SIG-M5 (cell line): ENCODE data around the gene NAP1L4.

ENCODE experiments used
- DNase-seq: peaks from one replicate; lab custom pipeline; 2025; lab: John Stamatoyannopoulos, UW

The NAP1L4 gene, protein sequence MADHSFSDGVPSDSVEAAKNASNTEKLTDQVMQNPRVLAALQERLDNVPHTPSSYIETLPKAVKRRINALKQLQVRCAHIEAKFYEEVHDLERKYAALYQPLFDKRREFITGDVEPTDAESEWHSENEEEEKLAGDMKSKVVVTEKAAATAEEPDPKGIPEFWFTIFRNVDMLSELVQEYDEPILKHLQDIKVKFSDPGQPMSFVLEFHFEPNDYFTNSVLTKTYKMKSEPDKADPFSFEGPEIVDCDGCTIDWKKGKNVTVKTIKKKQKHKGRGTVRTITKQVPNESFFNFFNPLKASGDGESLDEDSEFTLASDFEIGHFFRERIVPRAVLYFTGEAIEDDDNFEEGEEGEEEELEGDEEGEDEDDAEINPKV

DNA sequence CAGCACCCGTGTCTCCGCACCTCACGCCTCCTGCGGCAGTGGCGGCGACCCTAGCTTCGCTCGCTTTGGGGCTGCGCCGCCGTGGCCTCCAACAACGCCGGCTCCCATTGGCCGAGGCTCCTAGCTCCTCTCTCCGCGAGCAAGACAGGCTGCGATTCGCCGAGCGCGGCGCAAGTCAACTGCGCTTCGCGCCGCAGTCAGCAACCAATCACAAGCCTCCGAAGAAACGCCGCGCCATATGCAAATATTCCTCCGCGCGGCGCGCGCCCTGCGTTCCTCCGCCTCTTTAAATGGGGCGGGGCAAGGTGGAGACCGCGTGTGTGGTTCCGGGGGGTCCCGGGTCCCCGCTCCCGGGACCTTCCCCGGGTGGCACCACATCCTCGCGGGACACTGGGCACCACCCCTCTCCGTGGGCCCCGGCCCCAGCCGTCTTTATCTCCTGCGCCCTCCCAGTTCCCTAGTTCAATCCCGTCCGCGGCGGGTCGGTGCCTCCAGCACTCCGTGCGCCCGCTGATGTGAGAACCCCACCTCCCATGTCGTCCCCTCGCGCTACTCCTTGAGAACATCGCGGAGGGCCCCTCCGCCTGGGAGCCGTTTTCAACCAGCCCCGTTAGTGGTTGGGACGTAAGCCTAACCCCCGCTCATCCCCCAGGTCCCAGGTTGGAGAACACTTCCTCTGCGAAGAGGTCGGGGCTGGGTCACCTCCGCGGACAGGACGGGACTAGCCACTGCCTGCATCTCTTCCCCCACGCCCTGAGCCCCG, at the start of gene NAP1L4:
NAP1L4 (minus strand) TSS at position 96 of the 763 bp plus-strand sequence. CDS start 13,109 bp downstream, outside the sequence.
- DNase-seq = peak; percentile 61

DNA sequence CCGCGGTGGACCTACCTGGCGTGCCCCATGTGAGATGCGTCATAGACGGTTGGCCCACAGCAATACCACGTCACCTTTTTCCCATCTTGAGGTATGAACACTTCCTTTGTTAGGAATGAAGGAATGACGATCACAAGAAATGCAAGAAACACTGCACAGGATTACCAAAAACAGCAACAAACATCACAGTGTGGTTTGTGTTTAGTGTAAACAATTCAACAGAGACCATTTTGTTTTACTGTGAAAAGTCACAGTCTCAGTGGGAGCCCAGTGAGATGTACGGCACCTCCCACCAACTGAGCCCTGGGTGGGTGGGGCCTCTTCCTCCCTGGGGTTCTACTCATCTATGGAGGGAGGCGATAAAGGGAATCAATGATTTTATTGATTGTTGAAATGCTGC, 48.8 kb upstream of the NAP1L4 start:
- DNase-seq = no peak

DNA sequence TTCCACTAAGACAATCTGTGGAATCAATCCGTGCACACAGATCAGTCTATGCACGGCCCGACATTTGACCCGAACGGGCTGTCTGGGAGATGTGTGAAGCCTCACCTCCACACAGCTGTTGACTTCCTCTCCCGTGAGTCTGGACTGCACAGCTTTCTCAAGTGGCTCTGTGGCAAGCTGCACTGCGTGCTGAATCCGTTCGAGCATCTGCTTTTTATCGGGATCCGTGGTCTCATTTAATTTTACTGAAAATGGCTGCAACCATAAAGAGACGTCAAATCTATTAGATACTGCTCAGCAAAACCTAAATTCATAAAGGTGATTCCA, 45.8 kb upstream of the NAP1L4 start:
- DNase-seq = no peak

DNA sequence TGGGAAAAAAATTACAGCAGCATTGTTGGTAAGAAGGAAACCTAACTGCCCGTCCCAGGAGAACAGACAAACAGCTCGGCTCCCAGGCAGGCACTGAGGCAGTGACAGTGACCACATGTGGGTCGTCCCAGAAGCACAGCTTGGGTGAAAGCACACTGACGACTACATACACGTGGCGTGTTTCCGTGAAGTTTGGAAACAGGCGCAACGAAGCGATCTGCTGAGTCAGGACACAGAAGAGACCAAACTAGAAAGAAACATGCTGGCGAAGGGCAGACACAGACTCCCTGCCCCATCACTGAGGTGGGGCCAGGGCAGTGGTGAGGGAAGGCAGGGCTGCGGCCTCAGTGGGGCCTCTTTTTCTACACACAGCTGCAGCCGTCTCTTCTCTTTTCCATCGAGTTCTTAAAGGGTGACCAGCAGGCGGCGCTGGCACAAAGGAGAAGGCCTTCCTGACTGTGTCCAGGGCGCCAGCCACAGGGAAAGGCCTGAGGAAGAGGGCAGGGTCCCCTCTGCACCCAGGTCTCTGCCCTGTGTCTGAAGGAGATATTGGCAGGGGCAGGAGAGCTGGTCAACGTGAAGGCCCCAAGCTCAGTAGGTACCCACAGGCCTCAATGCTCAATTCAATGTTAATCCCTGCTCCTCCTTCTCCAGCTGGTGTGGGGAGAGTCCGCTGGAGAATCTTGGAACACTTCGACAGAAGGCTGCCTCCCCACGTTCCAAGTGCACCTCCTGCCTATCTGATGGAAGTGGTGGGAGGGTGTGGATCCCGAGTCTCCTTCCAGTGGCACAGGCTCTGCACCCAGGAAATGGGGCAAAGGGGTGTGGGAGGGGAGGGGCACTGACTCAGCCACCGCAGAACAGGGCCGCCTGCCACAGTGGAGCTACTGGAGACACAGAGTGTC, 45.2 kb upstream of the NAP1L4 start:
- no peak for DNase-seq

DNA sequence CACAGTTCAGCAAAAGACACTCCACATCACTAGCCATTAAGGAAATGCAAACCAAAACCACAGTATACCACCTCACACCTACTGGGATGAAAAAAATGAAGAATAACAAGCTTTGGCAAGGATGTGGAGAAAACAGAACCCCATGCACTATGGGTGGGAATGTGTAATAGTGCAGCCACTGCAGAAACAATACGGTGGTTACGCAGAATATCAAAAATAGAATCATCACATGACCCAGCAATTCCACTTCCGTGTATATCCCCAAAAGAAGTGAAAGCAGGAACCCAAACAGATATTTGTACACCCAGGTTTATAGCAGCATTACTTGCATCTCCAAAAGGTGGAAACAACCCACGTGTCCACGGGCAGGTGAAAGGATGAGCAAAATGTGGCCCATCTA, 44.3 kb upstream of the NAP1L4 start:
- no peak for DNase-seq

DNA sequence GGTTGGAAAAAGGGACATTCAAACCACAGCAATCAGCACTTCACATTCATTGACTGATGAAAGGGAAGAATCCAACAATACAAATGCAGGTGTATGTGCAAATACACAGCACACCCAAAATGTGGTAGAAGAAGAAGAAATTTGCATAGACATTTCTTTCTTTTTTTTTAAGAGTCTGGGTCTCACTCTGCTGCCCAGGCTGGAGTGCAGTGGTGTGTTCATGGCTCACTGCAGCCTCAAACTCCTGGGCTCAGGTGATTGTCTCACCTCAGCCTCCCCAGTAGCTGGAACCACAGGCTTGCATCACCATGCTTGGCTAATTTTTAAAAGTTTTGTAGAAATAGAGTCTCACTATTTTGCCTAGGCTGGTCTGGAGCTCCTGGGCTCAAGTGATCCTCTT, 43.2 kb upstream of the NAP1L4 start:
- no peak for DNase-seq

DNA sequence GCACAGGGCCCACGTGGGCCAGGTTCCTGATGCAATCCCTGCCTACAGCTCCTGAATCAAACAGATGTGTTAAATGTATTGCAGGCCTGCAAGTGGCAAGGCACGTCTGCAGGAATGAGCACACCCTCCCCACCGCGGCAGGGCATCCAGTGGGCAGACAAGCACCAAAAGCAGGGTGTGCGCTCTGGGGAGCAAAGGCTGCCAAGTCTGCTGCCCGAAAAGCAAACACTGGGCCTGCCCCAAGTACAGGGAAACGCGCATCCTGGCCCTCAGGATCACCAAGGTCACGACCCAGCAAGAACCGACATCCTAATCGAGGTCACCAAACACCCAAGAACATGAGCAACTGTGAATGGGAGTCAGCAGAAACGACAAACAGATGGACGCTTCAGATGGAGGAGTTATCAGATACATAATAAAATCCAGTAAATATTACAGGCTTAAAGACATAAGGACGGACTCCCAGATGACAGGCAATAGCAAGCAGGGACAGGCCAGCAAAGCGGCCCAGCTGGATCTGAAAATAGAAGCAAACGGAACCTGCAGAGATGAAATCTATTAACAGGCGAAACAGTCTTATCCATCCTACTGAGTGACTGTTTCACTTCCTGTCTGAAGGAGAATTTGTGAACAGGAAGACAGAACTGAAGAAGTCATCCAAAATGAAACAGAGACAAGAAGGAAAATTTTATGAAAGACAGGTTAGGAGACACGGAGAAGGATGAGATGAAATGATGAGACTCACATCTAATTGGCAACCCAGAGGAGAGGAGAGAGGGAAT, 38.4 kb upstream of the NAP1L4 start:
- DNase-seq = no peak

DNA sequence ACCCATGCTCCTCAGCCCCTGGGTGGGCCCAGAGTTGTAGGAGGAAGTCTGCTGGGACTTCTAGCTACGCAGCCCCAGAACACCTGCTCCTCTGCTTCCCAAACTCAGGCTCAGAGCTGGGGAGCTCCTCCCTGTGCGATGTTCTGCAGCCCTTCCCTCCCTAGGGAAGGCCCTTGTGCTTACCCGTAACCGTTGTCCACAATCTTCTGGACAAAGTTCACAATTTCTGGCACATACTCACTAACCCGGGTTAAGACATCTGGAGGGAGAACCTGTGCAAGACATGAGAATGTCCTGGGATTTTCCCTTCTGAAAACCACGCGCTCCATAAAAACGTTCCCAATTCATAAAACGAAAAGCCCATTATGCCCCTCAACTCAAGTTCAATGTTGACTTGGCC, 36.7 kb upstream of the NAP1L4 start:
- DNase-seq = no peak

DNA sequence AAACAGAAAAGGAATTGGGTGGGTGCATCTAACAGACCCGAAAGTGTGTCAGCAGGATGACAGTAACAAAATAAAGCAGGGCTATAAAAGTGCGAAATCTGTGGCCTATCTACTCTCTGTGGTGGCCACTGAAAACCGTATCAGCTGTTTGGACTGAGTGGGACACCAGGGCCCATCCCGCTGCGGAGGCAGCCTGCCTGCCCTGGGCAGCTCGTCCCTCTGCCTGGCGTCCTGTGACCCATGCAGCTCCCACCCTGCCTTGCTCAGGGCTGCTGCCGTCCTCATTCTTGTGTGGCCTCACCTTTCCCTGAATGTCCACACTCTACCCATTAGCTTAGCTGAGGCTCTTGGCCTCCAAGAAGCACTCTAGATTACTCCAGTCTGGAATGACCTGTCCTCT, 34.7 kb upstream of the NAP1L4 start:
- no peak for DNase-seq

DNA sequence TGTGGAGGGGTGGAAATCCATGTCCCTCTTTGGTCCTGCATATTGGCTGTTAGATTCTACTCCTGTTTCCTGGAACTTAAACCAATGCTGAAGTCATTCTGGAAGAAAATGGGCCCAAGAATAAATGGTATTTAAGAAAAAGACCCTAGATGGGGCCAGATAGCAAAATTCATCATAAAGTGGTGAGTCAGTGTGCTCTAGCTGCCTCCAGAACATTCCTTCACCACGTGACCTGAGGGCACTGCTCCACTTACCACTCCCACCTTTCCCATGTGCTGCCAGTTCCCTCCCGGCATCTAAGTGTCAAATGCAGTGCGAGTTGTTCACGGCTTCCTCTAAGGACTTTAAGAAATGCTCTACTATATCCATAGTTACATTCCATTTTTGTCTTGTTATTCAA, 30.9 kb upstream of the NAP1L4 start:
- no peak for DNase-seq

DNA sequence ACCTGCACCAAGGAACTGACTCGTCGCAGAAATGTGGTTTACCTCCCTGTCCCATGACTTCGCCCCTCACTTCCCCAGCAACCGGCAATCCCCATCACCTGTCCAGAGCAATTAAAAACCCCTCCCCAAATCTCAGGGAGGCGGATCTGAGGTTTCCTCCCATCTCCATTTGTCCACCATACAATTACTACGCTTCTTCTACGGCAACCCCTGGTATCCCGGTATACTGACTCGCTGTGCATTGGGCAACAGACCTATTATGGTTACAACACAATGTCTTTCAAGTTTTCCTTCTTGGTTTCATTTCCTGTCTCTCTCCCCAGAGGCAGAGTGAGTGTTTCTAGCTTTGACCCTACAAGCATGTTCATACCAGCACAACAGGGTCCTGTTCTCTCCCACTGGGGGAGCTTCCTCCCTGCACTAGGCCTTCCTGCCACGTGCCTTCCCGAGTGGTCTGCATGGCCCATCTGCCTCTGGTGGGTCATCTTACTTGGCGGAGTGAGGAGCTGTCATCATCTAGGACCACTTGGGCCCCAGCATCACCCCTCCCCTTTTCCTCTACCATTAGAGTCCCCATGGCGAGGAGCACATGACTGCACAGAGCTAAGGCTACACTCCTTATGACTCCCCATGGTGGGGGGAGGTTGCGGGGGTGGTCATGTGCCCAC, 30.3 kb upstream of the NAP1L4 start:
- DNase-seq = peak; percentile 70

DNA sequence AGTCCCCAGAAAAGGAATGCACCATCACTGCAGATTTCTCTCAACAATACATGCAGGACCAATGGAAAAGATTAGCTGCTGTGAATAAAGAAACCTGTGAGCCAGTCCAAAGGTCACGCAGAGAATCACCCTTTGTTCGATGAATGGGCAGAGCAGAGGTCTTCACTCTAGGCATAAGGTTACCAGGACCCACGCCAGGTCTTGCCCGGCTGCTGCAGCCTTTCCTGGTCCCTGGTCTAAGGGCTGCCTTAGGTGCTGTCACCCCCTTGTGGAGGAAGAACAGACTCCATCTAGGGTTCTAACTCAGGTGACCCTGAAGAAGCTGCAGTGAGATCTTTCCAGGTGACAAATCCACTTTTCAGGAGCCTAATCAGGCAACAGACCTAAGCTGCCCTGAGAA, 29.0 kb upstream of the NAP1L4 start:
- DNase-seq = no peak

DNA sequence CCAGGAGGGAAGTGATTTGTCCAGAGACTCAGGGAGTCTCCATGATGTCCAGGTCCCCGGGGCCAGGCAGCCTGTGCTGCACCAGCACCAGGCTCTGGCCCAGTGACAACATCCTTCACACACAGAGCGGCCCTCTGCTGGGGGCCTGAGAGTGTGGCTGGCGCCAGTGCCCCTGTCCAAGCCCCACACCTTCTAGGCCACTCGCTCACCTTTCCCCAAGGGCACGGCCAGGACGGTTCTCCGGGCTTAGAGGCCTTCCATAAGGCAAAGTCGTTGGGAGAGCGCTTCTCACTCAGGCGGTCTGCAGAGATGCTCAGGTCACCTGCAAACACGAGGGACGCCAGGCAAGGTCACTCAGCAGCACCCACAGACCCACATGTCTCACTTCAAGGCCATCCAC, 27.9 kb upstream of the NAP1L4 start:
- no peak for DNase-seq

DNA sequence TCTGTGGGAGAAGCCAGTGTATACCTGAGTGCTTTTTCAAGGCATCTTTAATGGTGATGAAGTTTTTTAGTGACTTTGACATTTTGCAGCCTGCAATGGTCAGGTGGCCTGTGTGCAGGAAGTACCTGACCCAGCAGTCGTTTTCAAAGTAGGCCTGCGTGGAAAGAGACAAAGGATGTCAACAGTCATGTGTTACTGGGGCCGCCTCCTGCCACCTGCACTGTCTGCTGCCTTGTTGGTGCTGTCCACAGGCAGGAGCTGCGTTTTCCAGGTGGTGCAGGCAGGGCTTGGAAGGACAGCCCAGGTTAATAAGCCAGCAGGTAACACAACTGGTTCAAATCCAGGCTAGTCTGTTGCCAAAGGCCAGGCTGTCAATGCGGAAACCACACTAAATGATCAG, 26.5 kb upstream of the NAP1L4 start:
- DNase-seq = no peak

DNA sequence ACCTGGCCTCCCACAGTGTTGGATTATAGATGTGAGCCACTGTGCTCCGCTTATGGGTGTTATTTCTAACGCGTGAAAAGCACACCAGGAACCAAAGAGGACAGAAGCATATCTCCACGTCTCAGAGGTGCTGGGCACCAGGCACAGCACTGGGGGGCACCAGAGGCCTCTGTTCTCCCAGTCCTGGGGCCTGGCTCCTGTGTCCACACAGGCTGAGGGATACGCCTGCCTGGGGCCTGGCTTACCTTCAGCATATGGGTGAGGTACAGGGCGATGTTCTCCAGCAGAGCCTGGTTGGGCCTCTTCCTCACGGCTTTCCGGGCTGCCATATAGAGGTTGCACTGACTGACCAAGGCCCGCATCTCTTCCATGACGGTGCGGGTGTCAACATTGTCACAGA, 24.7 kb upstream of the NAP1L4 start:
- DNase-seq = no peak

DNA sequence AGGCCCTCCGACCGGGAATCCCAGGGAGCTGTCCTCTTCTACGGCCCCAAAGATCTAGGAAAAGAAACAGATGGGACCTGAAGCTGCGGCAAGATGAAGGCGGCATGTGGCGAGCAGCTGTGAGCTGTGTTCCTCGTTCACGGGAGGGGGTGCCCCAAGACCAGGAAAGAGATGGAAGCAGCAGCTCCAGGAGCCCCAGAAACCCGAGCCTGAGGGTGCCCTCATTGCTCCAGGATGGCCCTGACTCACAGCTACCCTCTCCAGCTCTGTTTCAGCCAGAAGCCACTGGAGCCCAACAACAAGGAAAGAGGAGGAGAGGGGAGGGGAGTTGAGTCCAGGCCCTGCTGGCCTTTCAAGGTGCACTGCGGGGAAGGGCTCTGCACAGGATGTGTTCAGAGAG, 23.7 kb upstream of the NAP1L4 start:
- DNase-seq = no peak

DNA sequence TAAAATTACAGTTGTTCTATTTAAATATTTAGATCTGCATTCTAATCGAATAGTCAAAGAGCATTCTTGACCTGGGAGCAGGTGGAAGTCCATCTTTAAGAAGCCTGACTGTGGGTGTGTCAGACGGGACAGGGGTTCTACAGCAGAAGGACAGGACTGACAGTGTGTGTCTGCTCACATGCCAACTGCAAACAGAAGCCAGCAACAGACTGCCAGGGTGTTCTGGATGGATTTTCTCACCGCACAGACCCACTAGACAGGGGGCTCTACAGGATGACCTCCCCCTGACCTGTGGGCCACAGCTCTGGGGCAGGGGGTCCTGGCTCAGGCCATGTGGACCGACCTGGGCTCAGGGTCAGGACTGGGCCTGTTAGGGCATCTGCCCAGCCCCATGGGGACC, 22.8 kb upstream of the NAP1L4 start:
- DNase-seq = no peak

DNA sequence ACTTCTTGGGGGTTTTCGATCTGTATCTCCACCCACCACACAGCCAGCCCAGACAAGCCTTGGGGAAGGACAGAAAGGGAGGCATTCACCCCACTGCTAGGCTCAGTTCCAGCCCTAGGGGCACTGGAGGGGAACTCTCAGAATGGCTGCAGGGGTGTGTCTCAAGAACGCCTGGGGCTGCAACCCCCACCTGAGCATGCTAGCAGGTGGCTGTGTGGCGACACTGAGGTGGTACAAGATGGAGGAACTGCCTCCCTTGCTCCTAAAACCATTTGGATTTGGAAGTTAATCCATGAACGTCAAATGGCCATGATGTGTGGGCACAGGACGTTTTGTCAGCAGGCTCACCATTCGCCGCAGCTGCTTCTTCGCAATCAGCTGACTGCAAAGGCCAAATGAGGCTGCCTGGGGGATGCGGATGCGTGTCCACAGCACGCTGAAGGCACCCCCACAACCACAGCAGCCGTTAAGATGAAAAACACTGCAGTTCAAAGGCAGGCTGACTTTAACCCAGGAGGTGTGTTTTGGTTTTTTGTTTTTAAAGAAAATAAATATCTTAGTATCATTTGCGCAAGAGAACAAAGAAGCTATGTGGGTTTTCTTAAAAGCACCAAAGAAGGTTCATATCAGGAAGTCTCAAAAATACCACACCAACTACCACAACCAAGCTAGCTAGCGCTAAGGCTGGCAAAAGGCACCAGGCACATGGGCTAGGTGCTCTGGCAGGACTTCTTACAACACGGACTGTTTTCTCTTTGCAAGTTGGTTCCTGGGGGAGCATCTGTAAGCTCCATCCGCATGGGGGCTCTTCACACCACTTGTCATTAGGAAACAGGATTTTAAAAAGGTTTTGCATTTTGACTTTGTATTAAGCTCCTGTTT, 22.2 kb upstream of the NAP1L4 start:
- no peak for DNase-seq

DNA sequence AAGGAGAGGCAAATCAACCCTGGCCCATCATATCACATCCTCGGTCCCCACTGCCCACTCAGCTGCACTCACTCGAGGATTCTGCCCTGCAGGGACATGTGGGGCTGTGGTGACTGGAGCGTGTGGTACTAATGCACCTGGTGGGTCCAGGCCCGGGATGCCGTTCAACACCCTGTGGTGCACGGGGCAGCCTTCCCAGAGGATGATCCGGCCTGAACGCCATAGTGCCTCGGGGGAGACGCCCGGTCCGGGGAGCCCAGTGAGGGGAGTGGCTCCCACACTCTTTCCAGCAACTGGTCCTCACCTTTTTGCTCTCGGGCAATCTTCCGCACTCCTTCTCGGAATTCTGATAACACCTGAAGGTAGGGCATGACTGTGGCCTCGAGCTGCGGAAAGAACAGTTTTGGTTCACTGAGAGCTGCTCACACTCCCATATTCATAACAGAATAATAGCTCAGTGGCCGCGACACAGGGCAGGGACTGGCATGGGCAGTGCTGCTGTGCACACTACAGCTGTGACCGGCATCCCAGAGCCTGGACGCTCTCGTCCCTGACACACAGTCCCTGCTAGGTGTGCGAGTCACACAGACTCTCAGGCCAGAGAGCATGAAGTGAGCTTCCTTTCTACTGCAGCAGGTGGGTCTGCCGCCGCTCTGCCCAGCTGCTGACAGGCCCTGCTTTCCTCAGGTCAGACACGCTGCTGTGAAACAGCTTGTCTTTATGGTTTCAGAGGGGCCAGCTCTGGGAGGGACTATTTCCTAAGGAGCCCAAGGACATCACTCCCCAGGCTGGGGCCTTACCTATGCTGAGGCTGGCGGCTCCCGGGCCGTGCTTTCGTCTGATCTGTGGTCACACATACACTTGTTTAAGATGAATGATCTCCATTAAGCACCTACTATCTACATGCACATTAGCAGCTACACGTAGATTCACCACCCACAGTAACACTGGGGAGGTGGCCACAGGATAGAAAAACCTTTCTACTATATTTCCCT, 20.1 kb upstream of the NAP1L4 start:
- no peak for DNase-seq
